GM19328 (cell line): ENCODE measurements around the gene CD200R1.

Experiments used
- ATAC-seq: cut with Tn5 transposase; IDR thresholded peaks from one replicate; pipeline ENCODE4 v1.9.1; 2021; ENCODE audit warnings: mild to moderate bottlenecking, moderate library complexity; ENCODE audit not compliant: unreplicated experiment

CD200R1 gene

GRCh38 chr3:112889357-112889756 is 85.5 kb downstream of the CD200R1 start:
- no peak for ATAC-seq

DNA sequence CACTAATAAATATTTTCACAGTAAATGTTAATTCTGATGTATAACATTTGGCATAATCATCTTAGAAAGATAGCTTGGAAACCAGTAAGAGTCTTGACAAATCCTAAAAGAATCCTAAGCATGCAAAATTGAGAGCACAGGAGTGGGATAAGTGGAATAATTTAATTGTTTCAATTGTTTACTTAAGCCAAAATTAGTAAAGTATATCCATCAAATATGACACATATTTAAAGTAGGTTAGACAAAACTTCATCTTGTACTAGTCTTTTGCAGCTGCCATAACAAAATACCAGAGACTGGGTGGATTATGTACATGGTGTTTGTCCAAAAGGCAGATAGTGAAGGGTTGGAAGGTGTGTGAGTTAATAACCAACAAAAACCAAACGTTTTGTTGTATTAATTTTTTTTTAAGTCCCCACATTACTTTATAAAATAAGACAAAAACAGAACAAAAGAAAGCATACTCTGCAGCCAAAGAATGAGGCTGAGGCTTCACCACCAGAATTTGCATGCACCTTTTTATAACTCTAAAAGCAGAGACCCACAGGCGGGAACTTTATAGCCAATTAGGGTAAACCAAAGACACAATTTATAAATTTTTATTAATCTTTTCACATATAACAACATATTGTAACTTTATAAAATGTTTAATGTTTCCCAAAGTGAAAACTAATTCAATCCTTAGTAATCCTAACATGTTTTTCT is 86.4 kb downstream of the CD200R1 start:
- no peak for ATAC-seq

- no peak for ATAC-seq
Measured at GRCh38 chr3:112884678-112885290, 90.1 kb downstream of the CD200R1 start.

DNA sequence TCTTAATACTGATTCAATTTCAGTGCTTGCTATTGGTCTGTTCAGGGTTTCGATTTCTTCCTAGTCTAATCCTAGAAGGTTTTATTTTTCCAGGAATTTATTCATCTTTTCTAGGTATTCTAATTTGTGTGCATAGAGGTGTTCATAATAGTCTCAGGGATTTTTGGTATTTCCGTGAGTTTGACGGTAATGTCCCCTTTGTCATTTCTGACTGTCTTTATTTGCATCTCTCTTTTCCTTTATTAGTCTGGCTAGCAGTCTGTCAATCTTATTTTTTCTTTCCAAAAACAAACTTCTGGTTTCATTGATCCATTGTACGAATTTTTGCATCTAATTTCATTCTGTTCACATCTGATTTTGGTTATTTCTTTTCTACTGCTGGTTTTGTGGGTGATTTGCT is 93.0 kb downstream of the CD200R1 start:
- no peak for ATAC-seq

- no peak for ATAC-seq
Measured at GRCh38 chr3:112875561-112875960, 99.3 kb downstream of the CD200R1 start.

DNA sequence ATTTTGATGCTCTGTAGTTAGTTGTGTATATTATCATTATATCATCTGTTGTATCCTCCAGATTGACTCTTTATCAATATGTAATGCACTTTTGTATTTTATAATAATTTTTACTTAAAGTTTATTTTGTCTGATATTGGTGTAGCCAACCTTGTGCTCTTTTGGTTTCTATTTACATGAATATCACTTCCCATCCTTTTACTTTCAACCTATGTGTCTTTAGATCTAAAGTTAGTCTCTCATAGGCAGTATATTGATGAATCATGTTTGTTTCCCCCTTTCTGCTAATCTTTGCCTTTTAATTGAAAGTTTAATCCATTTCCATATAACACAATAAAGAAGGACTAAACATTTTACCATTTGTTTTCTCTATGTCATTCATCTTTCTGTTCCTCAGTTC is 100.2 kb downstream of the CD200R1 start:
- ATAC-seq = no peak

GRCh38 chr3:112873632-112874031 is 101.3 kb downstream of the CD200R1 start:
- no peak for ATAC-seq

- no peak for ATAC-seq
Measured at GRCh38 chr3:112871735-112872134, 103.2 kb downstream of the CD200R1 start.
